ENCODE data around the gene NAXE. TPM values are rescaled to one million over a fixed set of nuclear protein-coding genes. Genes with fewer than 3 reads are reported as not detected.
A peak's percentile ranks its signal among the peaks of the same experiment; 100 is the strongest.
"Not testable (repeated sequence)": the region's sequence is repeated elsewhere in the genome, so short reads cannot be mapped to it uniquely, and the experiment has no call there.

The NAXE gene
- total RNA-seq, result 56.2 and 58.5 TPM in 2 replicates

- DNase-seq (ENCODE audit: low read depth in 2 of 2), result peak; percentile 52 to 64
These were observed at the start of gene NAXE for GRCh38 chr1:156591432-156592157. Gene NAXE, plus strand, starts transcription at chr1:156591776. Its CDS starts 29 bp downstream, at chr1:156591805.

GRCh38 chr1:156543066-156543465 lies 48.5 kb upstream of the NAXE start:
- peak in 1 of 2 donors; percentile 28 for DNase-seq (ENCODE audit: low read depth in 2 of 2)

- DNase-seq (ENCODE audit: low read depth in 2 of 2), result no peak
These were observed 46.9 kb upstream of the NAXE start for GRCh38 chr1:156544592-156545102.

GRCh38 chr1:156546267-156546666 lies 45.3 kb upstream of the NAXE start:
- DNase-seq (ENCODE audit: low read depth in 2 of 2), result no peak

- no peak for DNase-seq (ENCODE audit: low read depth in 2 of 2)
These were observed 44.1 kb upstream of the NAXE start for GRCh38 chr1:156547434-156547833.

- DNase-seq (ENCODE audit: low read depth in 2 of 2), result no peak
These were observed 43.6 kb upstream of the NAXE start for GRCh38 chr1:156547982-156548381.

GRCh38 chr1:156549390-156549789 lies 42.2 kb upstream of the NAXE start:
- no peak for DNase-seq (ENCODE audit: low read depth in 2 of 2)

- no peak for DNase-seq (ENCODE audit: low read depth in 2 of 2)
These were observed 41.7 kb upstream of the NAXE start for GRCh38 chr1:156549831-156550230.

- no peak for DNase-seq (ENCODE audit: low read depth in 2 of 2)
These were observed 41.2 kb upstream of the NAXE start for GRCh38 chr1:156550346-156550745.

GRCh38 chr1:156551066-156551643 lies 40.4 kb upstream of the NAXE start:
- DNase-seq (ENCODE audit: low read depth in 2 of 2), result no peak

GRCh38 chr1:156551869-156552268 lies 39.7 kb upstream of the NAXE start:
- peak in 1 of 2 donors; percentile 23 for DNase-seq (ENCODE audit: low read depth in 2 of 2)

GRCh38 chr1:156552518-156552917 lies 39.1 kb upstream of the NAXE start:
- no peak for DNase-seq (ENCODE audit: low read depth in 2 of 2)

- not testable (repeated sequence) for DNase-seq (ENCODE audit: low read depth in 2 of 2)
These were observed 38.6 kb upstream of the NAXE start for GRCh38 chr1:156552937-156553336.

GRCh38 chr1:156553860-156554485 lies 37.6 kb upstream of the NAXE start:
- no peak for DNase-seq (ENCODE audit: low read depth in 2 of 2)

- DNase-seq (ENCODE audit: low read depth in 2 of 2), result no peak
These were observed 36.6 kb upstream of the NAXE start for GRCh38 chr1:156554971-156555370.

- no peak for DNase-seq (ENCODE audit: low read depth in 2 of 2)
These were observed 35.9 kb upstream of the NAXE start for GRCh38 chr1:156555715-156556114.

- DNase-seq (ENCODE audit: low read depth in 2 of 2), result no peak
These were observed 35.2 kb upstream of the NAXE start for GRCh38 chr1:156556354-156556753.

- DNase-seq (ENCODE audit: low read depth in 2 of 2), result no peak
These were observed 32.3 kb upstream of the NAXE start for GRCh38 chr1:156559086-156559796.

- no peak for DNase-seq (ENCODE audit: low read depth in 2 of 2)
These were observed 31.7 kb upstream of the NAXE start for GRCh38 chr1:156559797-156560385.

- DNase-seq (ENCODE audit: low read depth in 2 of 2), result no peak
These were observed 30.9 kb upstream of the NAXE start for GRCh38 chr1:156560585-156561163.

GRCh38 chr1:156565519-156565918 lies 26.1 kb upstream of the NAXE start:
- no peak for DNase-seq (ENCODE audit: low read depth in 2 of 2)
